ENCODE measurements around the gene STON1.

- TF ChIP-seq GATA3 (IDR thresholded peaks at IDR 0.05; ENCODE audit: low read depth, low read length) (no peak), GATA2 (IDR thresholded peaks at IDR 0.05; ENCODE audit: low read depth, low read length) (no peak)
Observed at GRCh38 chr2:48588745-48589144, 58.8 kb downstream of the STON1 start.
